ENCODE data around the gene TUBAL3.

GRCh38 chr10:5424751-5425150 lies 20.1 kb upstream of the TUBAL3 start:
- TF ChIP-seq POLR2A (IDR thresholded peaks at IDR 0.05): no peak
- no peak for TF ChIP-seq CTCF (IDR thresholded peaks at IDR 0.05)

All from adrenal gland (tissue), 5 donors.